H4 (cell line): ENCODE data around the gene FAM120B. TPM values are rescaled to one million over a fixed set of nuclear protein-coding genes. Genes with fewer than 3 reads are reported as not detected.

Experiments used
- DNase-seq: peaks from one replicate; pipeline ENCODE4 v3.0.0-alpha.2; 2015; ENCODE audit warnings: low spot score
- total RNA-seq: library from RNA; depleted of rRNA; stranded (reverse); fragments of >200 nt; shearing (Covaris generic); gene quantifications from 2 replicates; pipeline ENCODE4 v1.2.3, GENCODE V29; 2014

FAM120B gene
- total RNA-seq, 1 experiment from 2014 or later, result 4.8 TPM

- no peak for DNase-seq
These were observed 111.3 kb downstream of the FAM120B start for GRCh38 chr6:170417881-170418280.

GRCh38 chr6:170420283-170420682, 113.7 kb downstream of the FAM120B start:
- no peak for DNase-seq

- no peak for DNase-seq
These were observed 114.5 kb downstream of the FAM120B start for GRCh38 chr6:170420791-170421776.

- DNase-seq, result no peak
These were observed 115.4 kb downstream of the FAM120B start for GRCh38 chr6:170421921-170422320.

- no peak for DNase-seq
These were observed 116.5 kb downstream of the FAM120B start for GRCh38 chr6:170423030-170423429.

GRCh38 chr6:170423814-170424603, 117.5 kb downstream of the FAM120B start:
- DNase-seq, result no peak

- DNase-seq, result no peak
These were observed 118.1 kb downstream of the FAM120B start for GRCh38 chr6:170424604-170425126.

- DNase-seq, result no peak
These were observed 122.9 kb downstream of the FAM120B start for GRCh38 chr6:170429450-170429849.

- no peak for DNase-seq
These were observed 126.9 kb downstream of the FAM120B start for GRCh38 chr6:170433163-170434116.

- no peak for DNase-seq
These were observed 127.7 kb downstream of the FAM120B start for GRCh38 chr6:170434117-170434820.

- DNase-seq, result no peak
These were observed 128.2 kb downstream of the FAM120B start for GRCh38 chr6:170434821-170435155.

GRCh38 chr6:170435766-170436165, 129.2 kb downstream of the FAM120B start:
- no peak for DNase-seq

- no peak for DNase-seq
These were observed 129.8 kb downstream of the FAM120B start for GRCh38 chr6:170436209-170436809.

- DNase-seq, result peak; percentile 24
These were observed 131.3 kb downstream of the FAM120B start for GRCh38 chr6:170437719-170438401.

GRCh38 chr6:170438402-170438753, 131.8 kb downstream of the FAM120B start:
- peak; percentile 97 for DNase-seq

- no peak for DNase-seq
These were observed 132.3 kb downstream of the FAM120B start for GRCh38 chr6:170438861-170439260.

- no peak for DNase-seq
These were observed 133.1 kb downstream of the FAM120B start for GRCh38 chr6:170439366-170440361.

GRCh38 chr6:170440437-170440836, 133.9 kb downstream of the FAM120B start:
- DNase-seq, result no peak
